ENCODE measurements around the gene OR2B6. TPM values are rescaled to one million over a fixed set of nuclear protein-coding genes. Genes with fewer than 3 reads are reported as not detected.

Gene OR2B6
- total and polyA plus RNA-seq, 2 of the 13 experiments (the other 11 are each of a cell fraction or from before 2014, with no cell fraction given): 1.2 TPM; not detected in 1

- Histone ChIP-seq H3K9ac (ENCODE audit: insufficient read depth, low read depth, low read length) (no peak overlapping the region), H3K4me2 (ENCODE audit: low read depth, low read length) (no peak overlapping the region), H3K27me3 (ENCODE audit: control insufficient read depth in 1 of 2, insufficient read depth in 2 of 2, low read length in 2 of 2) (peaks cover 0 to 17% of the 10 kb centered on the region in 2 experiments; a peak in 2 of 5 replicates), H3K27ac (ENCODE audit: extremely low read length, insufficient read depth, low read length) (no peak overlapping the region), H3K9me3 (ENCODE audit: low read length) (no peaks in the 10 kb centered on the region), H3K4me1 (ENCODE audit: insufficient read depth, low read length) (no peaks in the 10 kb centered on the region), H3K36me3 (replicated peaks in 1 of 2; ENCODE audit: control insufficient read depth in 1 of 2, insufficient read depth in 2 of 2, low read length in 2 of 2) (no peaks in the 10 kb centered on the region), H3K4me3 (replicated peaks in 1 of 3; ENCODE audit: insufficient read depth in 1 of 3, low read depth in 2 of 3, low read length in 3 of 3) (no peak overlapping the region), H3K79me2 (ENCODE audit: insufficient read depth, low read length) (no peaks in the 10 kb centered on the region), H2AFZ (ENCODE audit: low read length) (no peak overlapping the region), H4K20me1 (ENCODE audit: insufficient read depth, low read length) (no peaks in the 10 kb centered on the region)
- WGBS (ENCODE audit: low lambda C conversion rate): 7% methylated on average over 5 of the region's 5 CpGs
- TF ChIP-seq ZNF747 (CRISPR knock-in tag; IDR thresholded peaks at IDR 0.05; ENCODE audit: borderline replicate concordance) (no peak), ERF (CRISPR knock-in tag; IDR thresholded peaks at IDR 0.05) (no peak), ZNF430 (CRISPR knock-in tag; IDR thresholded peaks at IDR 0.05) (no peak), SP5 (CRISPR knock-in tag; IDR thresholded peaks at IDR 0.05; ENCODE audit: borderline replicate concordance, low read depth) (no peak)
- no peak for DNase-seq (ENCODE audit: low spot score)
- no peak for FAIRE-seq
- intact Hi-C loops (cut with micrococcal nuclease; ENCODE audit: unreplicated experiment) (no loop called here), in situ Hi-C loops (cut with HindIII; ENCODE audit: extremely low pct_ligation_motif_present, low pct_unique_long_range_greater_than_20kb) (no loop called here)
- ChIA-PET POLR2A (no interaction called here), CTCF (ENCODE audit: low intra/inter-chr PET ratio, low total read pairs) (no interaction called here)
- no peak for ATAC-seq
- BruUV-seq (replicated peaks): no TSS peak
Observed at GRCh38 chr6:28004350-28005151, 47.5 kb downstream of the OR2B6 start.

DNA sequence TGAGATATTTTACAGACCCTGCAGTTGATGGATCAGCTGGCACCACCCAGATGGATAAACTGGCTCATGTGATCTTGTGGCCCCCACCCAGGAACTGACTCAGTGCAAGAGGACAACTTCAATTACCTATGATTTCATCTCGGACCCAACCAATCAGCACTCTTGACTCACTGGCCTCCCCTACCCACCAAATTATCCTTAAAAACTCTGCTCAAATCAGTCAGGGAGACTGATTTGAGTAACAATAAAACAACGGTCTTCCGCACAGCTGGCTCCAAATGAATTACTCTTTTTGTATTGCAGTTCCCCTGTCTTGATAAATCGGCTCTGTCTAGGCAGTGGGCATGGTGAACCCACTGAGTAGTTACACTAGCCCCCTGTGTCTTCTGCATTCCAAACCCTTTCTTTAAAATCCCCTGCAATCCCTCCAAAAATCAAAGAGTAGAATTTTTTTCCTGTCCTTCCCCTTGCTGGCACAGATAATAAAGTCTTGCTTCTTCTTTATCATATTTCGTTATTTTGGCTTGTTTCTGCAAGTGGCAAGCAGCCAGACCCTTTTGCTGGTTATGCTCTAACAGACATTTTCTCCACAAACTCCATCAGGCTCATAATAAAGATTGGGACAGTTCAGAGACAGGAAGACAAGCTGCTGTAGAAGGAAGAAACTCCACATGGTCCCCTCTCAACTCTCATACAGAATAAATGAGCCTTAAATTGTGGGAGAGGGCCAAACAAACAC, 48.3 kb downstream of the OR2B6 start:
- Histone ChIP-seq H3K79me2 (ENCODE audit: insufficient read depth, low read length) (no peaks in the 10 kb centered on the region), H3K9me3 (ENCODE audit: low read length) (no peaks in the 10 kb centered on the region), H3K4me1 (ENCODE audit: insufficient read depth, low read length) (no peaks in the 10 kb centered on the region), H3K4me3 (replicated peaks in 1 of 3; ENCODE audit: insufficient read depth in 1 of 3, low read depth in 2 of 3, low read length in 3 of 3) (no peak overlapping the region), H3K27ac (ENCODE audit: extremely low read length, insufficient read depth, low read length) (no peak overlapping the region), H3K36me3 (replicated peaks in 1 of 2; ENCODE audit: control insufficient read depth in 1 of 2, insufficient read depth in 2 of 2, low read length in 2 of 2) (no peaks in the 10 kb centered on the region), H4K20me1 (ENCODE audit: insufficient read depth, low read length) (no peaks in the 10 kb centered on the region), H3K4me2 (ENCODE audit: low read depth, low read length) (no peak overlapping the region), H2AFZ (ENCODE audit: low read length) (no peak overlapping the region), H3K9ac (ENCODE audit: insufficient read depth, low read depth, low read length) (no peak overlapping the region), H3K27me3 (ENCODE audit: control insufficient read depth in 1 of 2, insufficient read depth in 2 of 2, low read length in 2 of 2) (peaks cover 0 to 17% of the 10 kb centered on the region in 2 experiments; a peak in 2 of 5 replicates)
- POLR2A ChIA-PET: no interaction called here
- DNase-seq (ENCODE audit: low spot score): no peak
- in situ Hi-C loops (cut with HindIII; ENCODE audit: extremely low pct_ligation_motif_present, low pct_unique_long_range_greater_than_20kb) (no loop called here), intact Hi-C loops (cut with micrococcal nuclease; ENCODE audit: unreplicated experiment) (no loop called here)
- BruUV-seq (replicated peaks): no TSS peak
- CTCF ChIA-PET (ENCODE audit: low intra/inter-chr PET ratio, low total read pairs): no interaction called here
- WGBS (ENCODE audit: low lambda C conversion rate): 34% methylated on average over 5 of the region's 5 CpGs
- no peak for ATAC-seq
- no peak for FAIRE-seq
- TF ChIP-seq, protein P1, sequence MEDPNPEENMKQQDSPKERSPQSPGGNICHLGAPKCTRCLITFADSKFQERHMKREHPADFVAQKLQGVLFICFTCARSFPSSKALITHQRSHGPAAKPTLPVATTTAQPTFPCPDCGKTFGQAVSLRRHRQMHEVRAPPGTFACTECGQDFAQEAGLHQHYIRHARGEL (CRISPR knock-in tag; IDR thresholded peaks at IDR 0.05): no peak
- TF ChIP-seq PHB2 (IDR thresholded peaks at IDR 0.05; ENCODE audit: partially characterized antibody) (no peak), HOXA7 (CRISPR knock-in tag; IDR thresholded peaks at IDR 0.05) (no peak), HNF4A (CRISPR knock-in tag; IDR thresholded peaks at IDR 0.05) (no peak), ZFX (CRISPR knock-in tag; IDR thresholded peaks at IDR 0.05; ENCODE audit: low read depth) (no peak), ZNF10 (CRISPR knock-in tag; IDR thresholded peaks at IDR 0.05; ENCODE audit: borderline replicate concordance, low read depth) (no peak), KLF12 (CRISPR knock-in tag; IDR thresholded peaks at IDR 0.05; ENCODE audit: borderline replicate concordance) (no peak), NFE2 (CRISPR knock-in tag; IDR thresholded peaks at IDR 0.05) (no peak), ZNF589 (CRISPR knock-in tag; conservative IDR thresholded peaks at IDR 0.05) (no peak), ZNF737 (CRISPR knock-in tag; IDR thresholded peaks at IDR 0.05; ENCODE audit: borderline replicate concordance) (no peak), ZNF616 (CRISPR knock-in tag; IDR thresholded peaks at IDR 0.05; ENCODE audit: low read depth) (no peak)
- TF ChIP-seq, protein P2, sequence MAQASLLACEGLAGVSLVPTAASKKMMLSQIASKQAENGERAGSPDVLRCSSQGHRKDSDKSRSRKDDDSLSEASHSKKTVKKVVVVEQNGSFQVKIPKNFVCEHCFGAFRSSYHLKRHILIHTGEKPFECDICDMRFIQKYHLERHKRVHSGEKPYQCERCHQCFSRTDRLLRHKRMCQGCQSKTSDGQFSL (CRISPR knock-in tag; IDR thresholded peaks at IDR 0.05): no peak
- TF ChIP-seq, protein P3, sequence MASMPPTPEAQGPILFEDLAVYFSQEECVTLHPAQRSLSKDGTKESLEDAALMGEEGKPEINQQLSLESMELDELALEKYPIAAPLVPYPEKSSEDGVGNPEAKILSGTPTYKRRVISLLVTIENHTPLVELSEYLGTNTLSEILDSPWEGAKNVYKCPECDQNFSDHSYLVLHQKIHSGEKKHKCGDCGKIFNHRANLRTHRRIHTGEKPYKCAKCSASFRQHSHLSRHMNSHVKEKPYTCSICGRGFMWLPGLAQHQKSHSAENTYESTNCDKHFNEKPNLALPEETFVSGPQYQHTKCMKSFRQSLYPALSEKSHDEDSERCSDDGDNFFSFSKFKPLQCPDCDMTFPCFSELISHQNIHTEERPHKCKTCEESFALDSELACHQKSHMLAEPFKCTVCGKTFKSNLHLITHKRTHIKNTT (CRISPR knock-in tag; IDR thresholded peaks at IDR 0.05): no peak
